DMS53 (cell line): Measurements from ENCODE around the gene OR5T2.

Experiments
- DNase-seq: peaks from one replicate; lab custom pipeline; 2025; lab: John Stamatoyannopoulos, UW

The OR5T2 gene

DNA sequence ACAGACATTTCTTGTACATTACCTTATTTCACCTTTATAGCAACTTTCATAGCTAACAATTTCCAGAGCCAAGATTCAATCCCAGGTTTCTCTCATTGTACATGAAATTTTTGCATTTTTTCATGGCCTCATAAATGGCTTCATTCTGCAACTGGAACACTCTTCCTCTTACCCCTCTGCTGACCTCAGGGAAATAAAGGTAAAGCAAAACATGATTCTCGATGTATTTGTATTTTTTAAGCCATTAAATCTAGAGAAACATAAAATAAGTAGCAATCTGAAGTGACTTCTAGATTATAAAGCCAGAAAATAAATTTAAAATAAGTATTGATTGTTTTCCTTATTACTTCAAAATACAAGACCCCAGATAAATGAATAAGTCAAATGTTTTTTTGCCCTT, at the start of gene OR5T2:
TSS of gene OR5T2 (minus strand) at position 101 of the 400 bp plus-strand sequence. CDS start 1,193 bp downstream, outside the sequence.
- no peak for DNase-seq

DNA sequence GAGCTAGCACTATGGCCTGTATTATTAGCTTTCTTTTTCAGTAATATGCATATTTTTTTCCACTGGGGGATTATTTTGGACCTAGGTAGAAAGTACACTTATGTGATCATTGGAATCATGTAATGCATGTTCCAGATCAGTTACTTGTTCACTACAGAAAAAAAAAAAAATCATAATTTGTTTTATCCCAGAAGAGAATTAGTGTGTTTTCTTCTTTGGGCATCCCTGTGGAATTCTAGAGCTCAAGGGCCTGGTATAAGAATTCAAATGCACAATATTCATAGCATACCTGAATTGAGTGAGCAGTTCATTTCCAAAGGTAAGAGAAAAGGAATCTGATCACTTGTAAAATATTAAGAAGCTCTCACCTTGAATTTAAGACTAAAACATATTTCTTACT, 39.8 kb upstream of the OR5T2 start, which contains the start of gene OR5T1:
TSS of gene OR5T1 (plus strand) at position 301 of the 400 bp plus-strand sequence. CDS start 1,485 bp downstream, outside the sequence.
- no peak for DNase-seq

- DNase-seq = peak; percentile 48
Measured at GRCh38 chr11:56271092-56271491, 37.0 kb upstream of the OR5T2 start.

DNA sequence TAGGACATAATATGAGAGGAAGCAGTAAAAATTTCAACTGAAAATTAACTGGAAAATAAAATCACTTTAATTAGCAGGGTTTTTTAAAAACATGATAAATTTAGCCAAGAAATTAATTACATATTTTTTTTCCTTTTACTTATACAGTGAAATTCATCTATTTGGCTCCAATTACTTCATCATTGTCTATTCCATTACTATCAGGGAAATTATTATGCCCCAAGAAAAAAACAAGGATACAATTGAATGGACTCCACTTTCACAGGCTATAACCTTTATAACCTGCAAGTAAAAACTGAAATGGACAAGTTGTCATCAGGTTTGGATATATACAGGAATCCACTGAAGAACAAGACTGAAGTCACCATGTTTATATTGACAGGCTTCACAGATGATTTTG, 17.9 kb upstream of the OR5T2 start, which contains the start of gene OR5T3:
TSS of gene OR5T3 (plus strand) at position 301 of the 400 bp plus-strand sequence. CDS start at position 301, 0 bp downstream.
- DNase-seq = no peak

DNA sequence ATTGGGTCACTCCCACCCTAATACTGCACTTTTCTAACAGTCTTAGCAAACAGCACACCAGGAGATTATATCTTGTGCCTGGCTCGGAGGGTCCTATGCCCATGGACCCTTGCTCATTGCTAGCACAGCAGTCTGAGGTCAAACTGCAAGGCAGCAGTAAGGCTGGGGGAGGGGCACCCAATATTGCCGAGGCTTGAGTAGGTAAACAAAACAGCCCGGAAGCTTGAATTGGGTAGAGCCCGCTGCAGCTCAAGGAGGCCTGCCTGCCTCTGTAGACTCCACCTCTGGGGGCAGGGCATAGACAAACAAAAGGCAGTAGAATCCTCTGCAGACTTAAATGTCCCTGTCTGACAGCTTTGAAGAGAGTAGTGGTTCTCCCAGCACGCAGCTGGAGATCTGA, 14.3 kb downstream of the OR5T2 start:
- peak; percentile 70 for DNase-seq

GRCh38 chr11:56214537-56214936, 19.5 kb downstream of the OR5T2 start:
- no peak for DNase-seq

GRCh38 chr11:56207790-56208189, 26.3 kb downstream of the OR5T2 start:
- DNase-seq = no peak

DNA sequence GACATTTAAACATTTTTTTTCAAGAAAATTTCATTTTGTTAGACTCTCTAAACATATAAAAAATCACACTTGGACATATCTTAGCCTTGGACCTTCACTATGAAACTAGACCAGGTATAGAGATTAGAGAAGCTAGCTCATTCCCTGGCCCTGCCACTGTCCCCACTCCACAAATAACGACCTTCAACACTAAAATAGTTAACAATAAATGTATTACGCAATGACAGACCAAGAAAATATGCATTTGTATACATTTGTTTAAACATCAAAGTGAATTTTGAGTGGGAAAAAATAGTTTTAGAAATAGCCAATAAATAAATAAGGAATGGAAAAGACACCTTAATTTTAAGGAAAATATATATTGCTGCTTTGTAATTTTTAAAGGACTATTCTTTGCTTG, 36.7 kb downstream of the OR5T2 start:
- no peak for DNase-seq

DNA sequence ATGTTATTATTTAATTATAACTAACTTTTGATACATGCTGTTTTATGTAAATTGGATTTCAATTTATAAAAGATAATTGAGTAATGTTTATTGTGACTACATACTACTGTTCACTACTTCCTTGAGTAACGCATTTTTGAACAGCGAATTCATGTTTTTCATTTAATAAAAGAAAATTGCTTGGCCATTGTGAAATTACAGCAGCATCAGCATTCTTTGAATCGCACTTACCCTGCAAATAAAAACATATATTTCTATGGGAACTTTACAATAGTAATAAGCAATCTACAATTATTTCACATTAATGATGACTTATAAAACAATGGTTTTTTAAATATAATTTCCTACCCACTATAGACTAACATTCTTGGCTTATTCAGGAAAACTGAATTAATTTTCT, 37.4 kb downstream of the OR5T2 start:
- no peak for DNase-seq

DNA sequence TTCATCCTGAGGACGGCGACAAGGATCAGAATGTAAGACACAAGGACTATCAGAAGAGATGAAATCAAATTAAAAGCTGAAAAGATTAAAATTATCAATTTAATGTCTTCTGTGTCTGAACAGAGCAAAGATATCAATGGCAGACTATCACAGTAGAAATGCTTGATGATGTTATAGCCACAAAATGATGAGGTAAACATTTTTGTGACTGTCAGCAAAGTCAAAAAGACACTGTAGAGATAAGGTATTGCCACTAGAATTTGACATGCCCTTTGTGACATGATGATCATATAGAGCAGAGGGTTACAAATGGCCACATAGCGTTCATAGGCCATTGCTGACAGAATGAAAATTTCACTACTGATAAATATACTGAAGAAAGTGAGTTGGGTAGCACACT, 45.5 kb downstream of the OR5T2 start:
- DNase-seq = no peak

GRCh38 chr11:56183459-56183858, 50.6 kb downstream of the OR5T2 start:
- no peak for DNase-seq
